Measurements from ENCODE around the gene MON2. TPM values are rescaled to one million over a fixed set of nuclear protein-coding genes. Genes with fewer than 3 reads are reported as not detected.

MON2 gene
- total and polyA plus RNA-seq, 2 of the 13 experiments (the other 11 are each of a cell fraction or from before 2014, with no cell fraction given) = 10.5 to 24.8 TPM

DNA sequence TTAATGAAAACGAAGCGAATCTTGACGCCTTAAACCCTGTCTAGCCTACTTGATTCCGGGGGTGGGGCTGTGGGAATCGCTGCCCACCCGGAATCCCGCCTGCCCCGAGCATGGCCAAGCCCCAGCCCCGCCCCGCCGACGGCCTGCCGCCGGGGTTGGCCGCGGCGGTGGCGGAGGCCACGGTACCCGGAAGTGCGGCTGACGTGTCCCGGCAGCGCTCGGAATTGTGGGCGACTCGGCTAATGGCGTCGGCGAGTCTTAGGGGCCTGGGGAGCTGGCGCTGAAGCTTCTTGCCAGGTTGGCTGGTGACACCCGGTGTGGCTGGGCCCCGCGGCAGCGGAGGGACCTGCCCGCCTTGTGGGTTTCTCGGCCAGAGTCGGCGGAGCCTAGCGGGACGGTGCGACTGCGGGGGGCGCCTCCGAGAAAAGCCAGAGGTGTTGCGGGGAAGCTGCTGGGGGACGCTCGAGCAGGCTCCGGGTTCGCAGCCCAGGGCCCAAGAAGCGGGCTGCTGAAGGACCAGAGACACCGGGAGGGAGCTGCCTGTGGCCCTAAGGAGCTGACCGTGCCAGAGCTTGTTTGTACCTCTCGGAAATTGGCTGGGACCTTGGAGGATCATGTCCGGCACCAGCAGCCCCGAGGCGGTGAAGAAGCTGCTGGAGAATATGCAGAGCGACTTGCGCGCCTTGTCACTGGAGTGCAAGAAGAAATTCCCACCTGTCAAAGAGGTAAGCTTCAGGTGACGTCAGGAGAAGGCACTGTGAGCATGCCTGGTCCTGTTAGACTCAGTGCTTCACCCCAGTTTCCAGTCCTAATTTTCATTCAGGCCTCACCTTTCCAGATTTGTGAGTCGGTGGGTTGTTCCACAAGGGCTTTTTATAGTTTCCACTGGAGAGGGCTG is at the start of gene MON2 (continued):
- TF ChIP-seq BCLAF1 (IDR thresholded peaks at IDR 0.05) (no peak), U2AF2 (IDR thresholded peaks at IDR 0.05; ENCODE audit: low read depth, low read length) (no peak), KLF15 (CRISPR knock-in tag; IDR thresholded peaks at IDR 0.05; ENCODE audit: borderline replicate concordance) (no peak), ZUFSP (CRISPR knock-in tag; IDR thresholded peaks at IDR 0.05; ENCODE audit: borderline replicate concordance) (no peak), TARDBP (CRISPR knock-in tag; IDR thresholded peaks at IDR 0.05) (no peak), ZNF7 (CRISPR knock-in tag; IDR thresholded peaks at IDR 0.05) (no peak), CBX1 (IDR thresholded peaks at IDR 0.05; ENCODE audit: low read depth) (no peak), ZNF775 (CRISPR knock-in tag; IDR thresholded peaks at IDR 0.05; ENCODE audit: borderline replicate concordance) (peak; percentile 58; the same call in 1 of the 2 replicates), SKI (IDR thresholded peaks at IDR 0.05; ENCODE audit: partially characterized antibody) (peak; percentile 35), BCL3 (CRISPR knock-in tag; IDR thresholded peaks at IDR 0.05) (peak; percentile 89; the same call in 1 of the 2 replicates), ZNF550 (CRISPR knock-in tag; IDR thresholded peaks at IDR 0.05; ENCODE audit: borderline replicate concordance) (peak; percentile 84; the same call in 1 of the 2 replicates), ZNF468 (CRISPR knock-in tag; IDR thresholded peaks at IDR 0.05) (no peak), SIN3B (IDR thresholded peaks at IDR 0.05; ENCODE audit: low read length) (peak; percentile 45; the same call in 1 of the 2 replicates)
- TF ChIP-seq, protein P1, sequence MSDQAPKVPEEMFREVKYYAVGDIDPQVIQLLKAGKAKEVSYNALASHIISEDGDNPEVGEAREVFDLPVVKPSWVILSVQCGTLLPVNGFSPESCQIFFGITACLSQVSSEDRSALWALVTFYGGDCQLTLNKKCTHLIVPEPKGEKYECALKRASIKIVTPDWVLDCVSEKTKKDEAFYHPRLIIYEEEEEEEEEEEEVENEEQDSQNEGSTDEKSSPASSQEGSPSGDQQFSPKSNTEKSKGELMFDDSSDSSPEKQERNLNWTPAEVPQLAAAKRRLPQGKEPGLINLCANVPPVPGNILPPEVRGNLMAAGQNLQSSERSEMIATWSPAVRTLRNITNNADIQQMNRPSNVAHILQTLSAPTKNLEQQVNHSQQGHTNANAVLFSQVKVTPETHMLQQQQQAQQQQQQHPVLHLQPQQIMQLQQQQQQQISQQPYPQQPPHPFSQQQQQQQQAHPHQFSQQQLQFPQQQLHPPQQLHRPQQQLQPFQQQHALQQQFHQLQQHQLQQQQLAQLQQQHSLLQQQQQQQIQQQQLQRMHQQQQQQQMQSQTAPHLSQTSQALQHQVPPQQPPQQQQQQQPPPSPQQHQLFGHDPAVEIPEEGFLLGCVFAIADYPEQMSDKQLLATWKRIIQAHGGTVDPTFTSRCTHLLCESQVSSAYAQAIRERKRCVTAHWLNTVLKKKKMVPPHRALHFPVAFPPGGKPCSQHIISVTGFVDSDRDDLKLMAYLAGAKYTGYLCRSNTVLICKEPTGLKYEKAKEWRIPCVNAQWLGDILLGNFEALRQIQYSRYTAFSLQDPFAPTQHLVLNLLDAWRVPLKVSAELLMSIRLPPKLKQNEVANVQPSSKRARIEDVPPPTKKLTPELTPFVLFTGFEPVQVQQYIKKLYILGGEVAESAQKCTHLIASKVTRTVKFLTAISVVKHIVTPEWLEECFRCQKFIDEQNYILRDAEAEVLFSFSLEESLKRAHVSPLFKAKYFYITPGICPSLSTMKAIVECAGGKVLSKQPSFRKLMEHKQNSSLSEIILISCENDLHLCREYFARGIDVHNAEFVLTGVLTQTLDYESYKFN (CRISPR knock-in tag; conservative IDR thresholded peaks at IDR 0.05) = 0 out of 2 replicates have a peak, but pooled peaks have one; percentile 33
- TF ChIP-seq, protein P2, sequence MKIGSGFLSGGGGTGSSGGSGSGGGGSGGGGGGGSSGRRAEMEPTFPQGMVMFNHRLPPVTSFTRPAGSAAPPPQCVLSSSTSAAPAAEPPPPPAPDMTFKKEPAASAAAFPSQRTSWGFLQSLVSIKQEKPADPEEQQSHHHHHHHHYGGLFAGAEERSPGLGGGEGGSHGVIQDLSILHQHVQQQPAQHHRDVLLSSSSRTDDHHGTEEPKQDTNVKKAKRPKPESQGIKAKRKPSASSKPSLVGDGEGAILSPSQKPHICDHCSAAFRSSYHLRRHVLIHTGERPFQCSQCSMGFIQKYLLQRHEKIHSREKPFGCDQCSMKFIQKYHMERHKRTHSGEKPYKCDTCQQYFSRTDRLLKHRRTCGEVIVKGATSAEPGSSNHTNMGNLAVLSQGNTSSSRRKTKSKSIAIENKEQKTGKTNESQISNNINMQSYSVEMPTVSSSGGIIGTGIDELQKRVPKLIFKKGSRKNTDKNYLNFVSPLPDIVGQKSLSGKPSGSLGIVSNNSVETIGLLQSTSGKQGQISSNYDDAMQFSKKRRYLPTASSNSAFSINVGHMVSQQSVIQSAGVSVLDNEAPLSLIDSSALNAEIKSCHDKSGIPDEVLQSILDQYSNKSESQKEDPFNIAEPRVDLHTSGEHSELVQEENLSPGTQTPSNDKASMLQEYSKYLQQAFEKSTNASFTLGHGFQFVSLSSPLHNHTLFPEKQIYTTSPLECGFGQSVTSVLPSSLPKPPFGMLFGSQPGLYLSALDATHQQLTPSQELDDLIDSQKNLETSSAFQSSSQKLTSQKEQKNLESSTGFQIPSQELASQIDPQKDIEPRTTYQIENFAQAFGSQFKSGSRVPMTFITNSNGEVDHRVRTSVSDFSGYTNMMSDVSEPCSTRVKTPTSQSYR (CRISPR knock-in tag; IDR thresholded peaks at IDR 0.05; ENCODE audit: borderline replicate concordance) = no peak
